Measurements from ENCODE around the gene MARVELD1.

- TF ChIP-seq POLR2AphosphoS5 (IDR thresholded peaks at IDR 0.05; ENCODE audit: low read depth, low read length) (no peak), REST (IDR thresholded peaks at IDR 0.05; ENCODE audit: insufficient read depth in 1 of 2, low read depth in 2 of 2, low read length in 2 of 2) (no peak)
Observed at GRCh38 chr10:97748116-97748515, 34.6 kb downstream of the MARVELD1 start.

Data from PFSK-1 (cell line).